Activated CD4-positive, alpha-beta T cell treated with anti-CD3 and anti-CD28 coated beads, Interleukin-2, amount 10 ng/mL, durations not matched to agents 24 days and 14 days (primary cell): ENCODE data around the gene FEN1. TPM values are rescaled to one million over a fixed set of nuclear protein-coding genes. Genes with fewer than 3 reads are reported as not detected.

Experiments used
- DNase-seq: peaks from one replicate; pipeline ENCODE4 v3.0.0; 2022
- H3K27ac Mint-ChIP-seq: one replicate; pipeline ENCODE4 v1.8.0; 2022; ENCODE audit warnings: mild to moderate bottlenecking, mixed read lengths
- H3K27me3 Mint-ChIP-seq: one replicate; pipeline ENCODE4 v1.8.0; 2022; ENCODE audit warnings: mixed read lengths
- H3K36me3 Mint-ChIP-seq: one replicate; pipeline ENCODE4 v1.8.0; 2022; ENCODE audit warnings: low read depth, mild to moderate bottlenecking, mixed read lengths
- H3K4me1 Mint-ChIP-seq: one replicate; pipeline ENCODE4 v1.8.0; 2021; ENCODE audit warnings: mixed read lengths
- H3K4me3 Mint-ChIP-seq: one replicate; pipeline ENCODE4 v1.8.0; 2022; ENCODE audit warnings: mild to moderate bottlenecking, moderate library complexity, mixed read lengths
- H3K9me3 Mint-ChIP-seq: one replicate; pipeline ENCODE4 v1.8.0; 2021; ENCODE audit warnings: mixed read lengths
- intact Hi-C: fragments of 100-400 bp; cut with micrococcal nuclease; formaldehyde crosslinking; loops from one replicate; pipeline ENCODE4 v1.15.1; 2023
- total RNA-seq: library from RNA; stranded (reverse); gene quantifications from 2 replicates; pipeline ENCODE4 v1.2.3, GENCODE V29; 2022

Gene FEN1
- total RNA-seq, 1 donor from 2014 or later: 144 TPM

GRCh38 chr11:61817471-61818202 is 24.9 kb downstream of the FEN1 start:
- intact Hi-C loops: loop anchor here (1.0 to 2.0 kb wide), 2 partner anchors 10 to 17 kb away; no protein-coding TSS in a partner anchor
- Mint-ChIP-seq H3K27me3 (peaks cover 2% of the 10 kb centered on the region), H3K9me3 (no peaks in the 10 kb centered on the region), H3K27ac (peak overlapping the region; percentile 34), H3K4me3 (peak overlapping the region; percentile 97), H3K36me3 (peaks cover 28% of the 10 kb centered on the region), H3K4me1 (peaks cover 18% of the 10 kb centered on the region)
- DNase-seq: no peak

GRCh38 chr11:61820174-61820573 is 27.5 kb downstream of the FEN1 start:
- peaks cover 10% of the 10 kb centered on the region for H3K4me1 Mint-ChIP-seq
- intact Hi-C loops: loop anchor here (10.0 kb wide), 2 partner anchors 385 to 735 kb away; partner anchors contain the start of gene SDHAF2
- peaks cover 2% of the 10 kb centered on the region for H3K27me3 Mint-ChIP-seq

GRCh38 chr11:61826930-61827570 is 34.3 kb downstream of the FEN1 start:
- intact Hi-C loops: loop anchor here (1.0 to 10.0 kb wide), 4 partner anchors 8 to 728 kb away; partner anchors contain the start of genes FADS1 and SDHAF2
- Mint-ChIP-seq H3K36me3 (peaks cover 23% of the 10 kb centered on the region), H3K4me1 (peaks cover 38% of the 10 kb centered on the region), H3K4me3 (peak overlapping the region; percentile 92), H3K27me3 (no peaks in the 10 kb centered on the region), H3K27ac (peak overlapping the region; percentile 95), H3K9me3 (no peaks in the 10 kb centered on the region)
- DNase-seq: no peak

More at GRCh38 chr11:61820174-61820573, 27.5 kb downstream of the FEN1 start:
- H3K4me3 Mint-ChIP-seq: no peak overlapping the region
- H3K36me3 Mint-ChIP-seq: peaks cover 11% of the 10 kb centered on the region
- H3K9me3 Mint-ChIP-seq: no peaks in the 10 kb centered on the region
- H3K27ac Mint-ChIP-seq: no peak overlapping the region
- no peak for DNase-seq

- Mint-ChIP-seq H3K36me3 (peaks cover 23% of the 10 kb centered on the region), H3K4me3 (peak within 1 kb of the TSS; percentile 92), H3K27ac (peak within 1 kb of the TSS; percentile 95), H3K4me1 (peaks cover 44% of the 10 kb centered on the region), H3K27me3 (no peaks in the 10 kb centered on the region), H3K9me3 (no peaks in the 10 kb centered on the region)
- peak; percentile 98 for DNase-seq
- intact Hi-C loops: loop anchor here (1.0 to 10.0 kb wide), 5 partner anchors 8 to 727 kb away; partner anchors contain the start of genes FADS1, FEN1, SDHAF2 and TMEM258
Observed at GRCh38 chr11:61827571-61828378, 35.1 kb downstream of the FEN1 start, which contains the start of gene FADS2. Gene FADS2 (plus strand): TSS chr11:61828300. CDS start chr11:61828391, 91 bp downstream.

- H3K4me1 Mint-ChIP-seq: peaks cover 49% of the 10 kb centered on the region
- H3K27me3 Mint-ChIP-seq: no peaks in the 10 kb centered on the region
- H3K27ac Mint-ChIP-seq: peak overlapping the region; percentile 95
- intact Hi-C loops: loop anchor here (1.0 to 10.0 kb wide), 3 partner anchors 36 to 726 kb away; partner anchors contain the start of genes FEN1, SDHAF2 and TMEM258
- H3K4me3 Mint-ChIP-seq: peak overlapping the region; percentile 92
- DNase-seq: no peak
- H3K9me3 Mint-ChIP-seq: no peaks in the 10 kb centered on the region
- H3K36me3 Mint-ChIP-seq: peaks cover 22% of the 10 kb centered on the region
Observed at GRCh38 chr11:61828379-61828628, 35.6 kb downstream of the FEN1 start.

- Mint-ChIP-seq H3K4me3 (peak overlapping the region; percentile 92), H3K4me1 (peaks cover 55% of the 10 kb centered on the region), H3K36me3 (peaks cover 25% of the 10 kb centered on the region), H3K27ac (peak overlapping the region; percentile 95), H3K9me3 (no peaks in the 10 kb centered on the region), H3K27me3 (no peaks in the 10 kb centered on the region)
- peak; percentile 90 for DNase-seq
- intact Hi-C loops: loop anchor here (1.0 to 10.0 kb wide), 3 partner anchors 37 to 726 kb away; partner anchors contain the start of genes FEN1, SDHAF2 and TMEM258
Observed at GRCh38 chr11:61828629-61829407, 36.1 kb downstream of the FEN1 start.

- no peaks in the 10 kb centered on the region for H3K9me3 Mint-ChIP-seq
- H3K4me1 Mint-ChIP-seq: peaks cover 58% of the 10 kb centered on the region
- peaks cover 27% of the 10 kb centered on the region for H3K36me3 Mint-ChIP-seq
- intact Hi-C loops: loop anchor here (5.0 to 10.0 kb wide), 4 partner anchors 137 to 725 kb away; partner anchors contain the start of genes FTH1, INCENP and SDHAF2
- DNase-seq: no peak
- no peaks in the 10 kb centered on the region for H3K27me3 Mint-ChIP-seq
- peak overlapping the region; percentile 92 for H3K4me3 Mint-ChIP-seq
- no peak overlapping the region for H3K27ac Mint-ChIP-seq
Observed at GRCh38 chr11:61829806-61830205, 37.1 kb downstream of the FEN1 start.

GRCh38 chr11:61830237-61831105 is 37.8 kb downstream of the FEN1 start:
- no peak for DNase-seq
- Mint-ChIP-seq H3K36me3 (peaks cover 27% of the 10 kb centered on the region), H3K27ac (peak overlapping the region; percentile 78), H3K4me1 (peaks cover 61% of the 10 kb centered on the region), H3K9me3 (no peaks in the 10 kb centered on the region), H3K4me3 (peak overlapping the region; percentile 92), H3K27me3 (no peaks in the 10 kb centered on the region)
- intact Hi-C loops: loop anchor here (5.0 kb wide), 2 partner anchors 137 to 292 kb away; partner anchors contain the start of genes FTH1 and INCENP

- Mint-ChIP-seq H3K4me3 (peak overlapping the region; percentile 92), H3K4me1 (peaks cover 55% of the 10 kb centered on the region), H3K9me3 (no peaks in the 10 kb centered on the region), H3K27ac (peak overlapping the region; percentile 93), H3K27me3 (no peaks in the 10 kb centered on the region), H3K36me3 (peaks cover 26% of the 10 kb centered on the region)
- DNase-seq: no peak
- intact Hi-C loops: loop anchor here (5.0 kb wide), 2 partner anchors 135 to 290 kb away; partner anchors contain the start of genes FTH1 and INCENP
Observed at GRCh38 chr11:61832207-61832606, 39.5 kb downstream of the FEN1 start.

GRCh38 chr11:61832754-61833153 is 40.0 kb downstream of the FEN1 start:
- H3K4me3 Mint-ChIP-seq: peak overlapping the region; percentile 43
- H3K9me3 Mint-ChIP-seq: no peaks in the 10 kb centered on the region
- H3K27me3 Mint-ChIP-seq: no peaks in the 10 kb centered on the region
- no peak for DNase-seq
- intact Hi-C loops: loop anchor here (5.0 kb wide), 2 partner anchors 135 to 290 kb away; partner anchors contain the start of genes FTH1 and INCENP
- peak overlapping the region; percentile 93 for H3K27ac Mint-ChIP-seq
- peaks cover 29% of the 10 kb centered on the region for H3K36me3 Mint-ChIP-seq
- H3K4me1 Mint-ChIP-seq: peaks cover 54% of the 10 kb centered on the region

- H3K36me3 Mint-ChIP-seq: peaks cover 33% of the 10 kb centered on the region
- H3K27ac Mint-ChIP-seq: peak overlapping the region; percentile 93
- DNase-seq: peak; percentile 79
- H3K9me3 Mint-ChIP-seq: no peaks in the 10 kb centered on the region
- H3K4me3 Mint-ChIP-seq: peak overlapping the region; percentile 71
- intact Hi-C loops: loop anchor here (5.0 kb wide), 2 partner anchors 134 to 289 kb away; partner anchors contain the start of genes FTH1 and INCENP
- H3K27me3 Mint-ChIP-seq: no peaks in the 10 kb centered on the region
- H3K4me1 Mint-ChIP-seq: peaks cover 55% of the 10 kb centered on the region
Observed at GRCh38 chr11:61833471-61833870, 40.8 kb downstream of the FEN1 start.

- Mint-ChIP-seq H3K4me3 (peak overlapping the region; percentile 71), H3K9me3 (no peaks in the 10 kb centered on the region), H3K36me3 (peaks cover 36% of the 10 kb centered on the region), H3K27me3 (no peaks in the 10 kb centered on the region), H3K4me1 (peaks cover 59% of the 10 kb centered on the region), H3K27ac (peak overlapping the region; percentile 93)
- DNase-seq: no peak
- intact Hi-C loops: loop anchor here (2.0 to 5.0 kb wide), 3 partner anchors 17 to 288 kb away; partner anchors contain the start of genes FADS1, FTH1 and INCENP
Observed at GRCh38 chr11:61833926-61834277, 41.2 kb downstream of the FEN1 start.
